ENCODE data around the gene SIM1. TPM values are rescaled to one million over a fixed set of nuclear protein-coding genes. Genes with fewer than 3 reads are reported as not detected.

SIM1 gene
- total RNA-seq, 2 experiments from 2014 or later, result not detected

GRCh38 chr6:100472674-100473073 lies 8.0 kb upstream of the SIM1 start:
- ChIA-PET CTCF (no interaction called here), POLR2A (no interaction called here)

GRCh38 chr6:100470422-100471120 lies 5.8 kb upstream of the SIM1 start:
- ChIA-PET CTCF (no interaction called here), POLR2A (no interaction called here)

GRCh38 chr6:100469101-100469859 lies 4.6 kb upstream of the SIM1 start:
- POLR2A ChIA-PET, result interaction anchor here (0.6 kb wide), 1 partner anchor 9 kb away, joined by 3 read pairs; no protein-coding TSS in a partner anchor
- CTCF ChIA-PET, result no interaction called here

DNA sequence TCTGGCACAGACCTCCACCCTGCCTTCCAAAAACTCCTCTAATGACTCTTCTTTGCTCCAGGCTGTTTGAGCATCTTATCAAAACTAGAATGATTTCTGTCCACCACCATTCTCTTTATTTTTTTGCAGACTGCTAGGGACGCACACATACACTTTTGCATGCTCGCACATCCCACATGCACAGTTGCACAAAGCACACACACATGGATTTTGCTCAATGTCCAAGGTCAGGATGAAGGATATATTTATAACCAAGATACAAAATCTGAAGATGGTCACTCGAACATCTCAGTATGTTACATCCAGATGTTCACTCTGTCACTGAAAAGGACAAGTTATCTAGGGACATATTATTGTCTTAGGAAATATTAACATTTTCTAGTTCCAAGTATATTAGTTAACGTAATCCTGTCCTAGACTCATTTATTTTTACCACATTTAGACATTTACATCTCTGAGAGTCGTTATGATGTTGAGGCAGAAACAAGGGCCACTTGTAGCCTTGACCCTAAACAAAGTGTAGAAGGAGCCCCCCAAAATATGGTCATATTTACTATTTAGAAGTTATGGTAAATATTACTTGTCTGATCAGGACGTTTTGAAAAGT lies 3.4 kb upstream of the SIM1 start:
- CTCF ChIA-PET, result no interaction called here
- POLR2A ChIA-PET, result no interaction called here

DNA sequence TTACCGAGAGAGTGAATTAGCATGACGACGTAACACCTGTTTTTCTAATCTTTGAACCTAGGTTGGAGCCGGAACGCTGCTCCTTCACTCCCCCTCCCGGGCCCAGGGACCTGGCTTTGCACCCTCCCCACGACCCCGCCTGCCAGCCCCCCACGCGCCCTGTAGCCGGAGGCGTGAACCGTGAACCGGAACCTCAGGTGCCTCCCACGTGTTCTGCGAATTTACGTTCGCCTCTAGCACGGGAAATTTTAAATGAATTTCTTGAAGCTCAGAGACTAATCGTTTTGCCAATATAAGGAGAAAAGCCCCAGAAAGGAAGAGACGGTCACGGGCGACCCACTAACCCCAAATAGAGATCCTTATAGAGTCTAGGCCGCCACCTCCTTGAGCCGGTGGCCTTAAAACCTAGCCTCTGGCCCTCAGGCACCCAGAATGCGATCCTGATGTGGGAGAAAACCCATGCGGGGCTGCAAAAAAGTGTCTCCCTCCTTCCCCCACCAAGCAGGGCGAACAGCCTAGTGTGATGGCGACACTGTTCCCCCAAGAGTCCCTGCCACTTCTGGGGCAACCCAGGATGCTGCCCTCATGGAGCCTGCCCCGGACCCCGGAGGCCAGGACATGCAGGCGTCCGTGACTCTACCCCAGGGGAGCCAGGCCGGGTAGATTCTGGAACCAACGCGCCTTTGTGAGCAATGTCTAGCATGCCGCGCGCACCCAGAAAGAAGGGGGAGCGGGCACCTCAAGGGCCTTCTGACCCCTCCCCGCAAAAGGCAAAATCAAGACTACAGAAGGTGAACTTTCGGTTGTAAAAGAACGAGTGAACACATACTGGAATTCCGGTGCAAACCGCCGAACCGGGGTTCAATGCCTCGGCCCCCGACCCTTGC lies 2.7 kb upstream of the SIM1 start:
- ChIA-PET CTCF (no interaction called here), POLR2A (no interaction called here)

GRCh38 chr6:100466410-100467128 lies 1.8 kb upstream of the SIM1 start:
- ChIA-PET POLR2A (no interaction called here), CTCF (no interaction called here)

GRCh38 chr6:100465701-100466409 lies 1.1 kb upstream of the SIM1 start:
- ChIA-PET CTCF (no interaction called here), POLR2A (no interaction called here)

GRCh38 chr6:100464162-100464851 lies 414 bp downstream of the SIM1 start:
- ChIA-PET POLR2A (interaction anchor here (0.6 kb wide), 1 partner anchor 9 kb away, joined by 3 read pairs; no protein-coding TSS in a partner anchor), CTCF (no interaction called here)

DNA sequence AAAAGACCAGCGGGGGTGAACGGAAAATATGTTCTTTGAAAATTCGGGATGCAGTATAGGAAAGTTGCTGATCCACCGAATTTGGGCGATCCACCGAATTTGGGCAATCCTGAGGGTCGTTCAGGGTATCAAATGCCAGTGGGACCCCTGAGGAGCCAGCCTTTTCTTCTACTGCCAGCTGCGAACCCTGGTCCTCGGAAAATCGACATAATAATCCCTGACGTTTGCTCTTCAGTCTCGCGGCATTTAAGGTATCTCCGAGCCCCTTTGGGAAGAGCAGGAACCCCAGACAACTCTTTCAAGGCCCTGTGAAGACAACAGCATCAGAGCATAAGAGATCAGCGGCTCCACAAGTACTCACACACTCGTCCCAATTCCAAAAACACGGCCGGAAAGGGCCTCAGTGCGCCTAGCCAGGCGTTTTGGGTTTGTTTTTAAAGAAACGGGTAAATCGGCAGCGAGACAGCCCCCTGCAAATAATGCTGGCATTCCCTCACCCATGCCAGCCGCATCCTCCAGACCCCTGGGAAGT lies 1.0 kb downstream of the SIM1 start:
- POLR2A ChIA-PET, result interaction anchor here (0.6 kb wide), 1 partner anchor 10 kb away, joined by 3 read pairs; no protein-coding TSS in a partner anchor
- CTCF ChIA-PET, result no interaction called here

DNA sequence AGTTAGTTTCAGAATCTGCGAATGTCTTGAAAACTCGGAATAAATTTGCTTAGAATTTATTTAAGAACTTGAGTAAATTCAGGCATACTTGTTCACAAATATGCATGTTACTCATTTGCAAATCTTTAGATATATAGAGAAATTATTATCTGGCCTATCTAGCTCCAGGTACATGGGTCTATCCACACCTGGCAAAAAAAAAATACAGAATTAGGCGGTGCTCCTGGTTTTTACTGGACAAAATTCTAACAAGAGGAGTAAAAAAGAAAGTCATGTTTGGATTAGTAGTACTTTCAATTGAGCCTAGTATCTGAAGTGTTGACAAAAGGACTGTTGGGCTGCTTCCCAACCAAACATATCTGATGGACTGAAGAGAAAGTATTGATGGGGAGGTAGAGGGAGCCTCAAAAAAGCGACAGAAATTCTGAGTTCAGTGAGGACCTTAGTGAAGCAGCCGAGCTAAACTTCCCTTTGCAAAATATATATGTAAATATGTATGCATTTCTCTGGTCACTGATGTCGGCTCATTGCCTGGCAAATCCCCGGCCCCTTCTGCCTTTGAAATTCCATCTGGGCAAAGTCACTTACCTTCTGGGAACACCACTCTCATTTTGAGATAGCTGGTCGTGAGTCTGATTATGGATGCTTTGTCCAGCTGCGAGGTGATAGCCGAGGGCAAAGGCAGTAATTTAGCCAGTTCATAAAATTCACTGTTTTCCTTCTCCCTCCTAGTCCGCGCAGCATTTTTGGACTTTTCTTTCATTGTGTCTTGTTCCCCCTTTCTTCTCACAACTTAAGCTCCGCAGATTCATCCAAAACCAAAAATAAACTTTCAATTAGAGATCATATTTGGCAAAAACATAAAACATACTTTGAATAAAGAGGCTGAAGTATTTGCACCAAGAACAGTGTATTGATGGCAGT lies 1.8 kb downstream of the SIM1 start:
- POLR2A ChIA-PET, result no interaction called here
- CTCF ChIA-PET, result no interaction called here

- POLR2A ChIA-PET, result no interaction called here
- CTCF ChIA-PET, result interaction anchor here (0.7 kb wide), 1 partner anchor 849 kb away, joined by 4 read pairs; no protein-coding TSS in a partner anchor
Observed at GRCh38 chr6:100461917-100462705, 2.6 kb downstream of the SIM1 start.

- POLR2A ChIA-PET, result no interaction called here
- CTCF ChIA-PET, result interaction anchor here (0.7 kb wide), 1 partner anchor 848 kb away, joined by 4 read pairs; no protein-coding TSS in a partner anchor
Observed at GRCh38 chr6:100461278-100461916, 3.3 kb downstream of the SIM1 start.

DNA sequence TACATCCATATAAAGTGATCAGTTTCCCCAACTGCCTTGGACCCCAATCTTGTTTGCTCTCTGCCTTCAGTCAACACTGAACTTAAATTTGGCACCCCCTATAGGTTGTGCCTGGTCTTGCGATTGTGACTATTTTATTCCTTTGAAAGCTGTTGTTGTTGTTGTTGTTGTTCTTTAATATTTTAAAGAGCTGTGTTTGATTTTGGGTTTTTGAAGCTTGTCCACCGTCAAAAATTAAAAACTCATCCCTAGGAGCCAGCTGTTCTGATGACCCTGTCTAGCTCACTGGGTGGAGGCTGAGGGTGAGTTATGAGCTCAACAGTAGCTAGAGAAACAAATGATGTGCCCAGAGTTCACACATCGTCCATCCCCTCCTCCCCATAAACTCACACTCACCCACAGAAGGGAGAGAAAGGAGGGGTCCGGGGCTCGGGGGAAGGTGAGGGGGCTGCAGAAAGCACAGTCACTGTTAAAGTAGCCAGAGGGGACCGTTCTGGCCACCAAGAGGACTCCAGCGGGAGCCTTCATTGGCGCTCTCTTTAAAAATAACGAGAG lies 4.0 kb downstream of the SIM1 start:
- CTCF ChIA-PET, result interaction anchor here (0.6 to 1.3 kb wide), 2 partner anchors 11 to 332 kb away, joined by 3 to 4 read pairs; no protein-coding TSS in a partner anchor
- POLR2A ChIA-PET, result no interaction called here

- ChIA-PET CTCF (interaction anchor here (1.3 kb wide), 1 partner anchor 10 kb away, joined by 4 read pairs; no protein-coding TSS in a partner anchor), POLR2A (interaction anchor here (0.6 kb wide), 1 partner anchor 139 kb away, joined by 5 read pairs; no protein-coding TSS in a partner anchor)
Observed at GRCh38 chr6:100459592-100460184, 5.0 kb downstream of the SIM1 start.

All from activated CD8-positive, alpha-beta memory T cell treated with anti-CD3 and anti-CD28 coated beads for 36 hours (primary cell).